Activated CD8-positive, alpha-beta T cell treated with anti-CD3 and anti-CD28 coated beads, Interleukin-2, amount 10 ng/mL, durations not matched to agents 7 days and 5 days (primary cell): ENCODE measurements around the gene PUM2. TPM values are rescaled to one million over a fixed set of nuclear protein-coding genes. Genes with fewer than 3 reads are reported as not detected.

Source experiments
- ATAC-seq: fragments of 150-1000 bp; cut with Tn5 transposase; one replicate; pipeline ENCODE4 v1.10.0; 2021; ENCODE audit warnings: moderate library complexity
- CTCF ChIA-PET: fragments of 350-600 bp; sonication (Branson Sonifier 250); formaldehyde crosslinking; loops from one replicate; lab custom pipeline; 2021; ENCODE audit warnings: antibody characterized with exemption; lab: Charles Lee
- POLR2A ChIA-PET: fragments of 350-600 bp; sonication (Branson Sonifier 250); formaldehyde crosslinking; loops from one replicate; lab custom pipeline; 2021; ENCODE audit warnings: antibody characterized with exemption; lab: Charles Lee
- DNase-seq: peaks from one replicate; pipeline ENCODE4 v3.0.0-alpha.2; 2020
- H3K27ac Mint-ChIP-seq: one replicate; pipeline ENCODE4 v1.8.0; 2021; ENCODE audit warnings: mild to moderate bottlenecking, mixed read lengths
- H3K27me3 Mint-ChIP-seq: one replicate; pipeline ENCODE4 v1.8.0; 2021; ENCODE audit warnings: low read depth, mixed read lengths
- H3K36me3 Mint-ChIP-seq: one replicate; pipeline ENCODE4 v1.8.0; 2021; ENCODE audit warnings: low read depth, mixed read lengths
- H3K4me1 Mint-ChIP-seq: one replicate; pipeline ENCODE4 v1.8.0; 2021; ENCODE audit warnings: low read depth, mixed read lengths
- H3K4me3 Mint-ChIP-seq: one replicate; pipeline ENCODE4 v1.8.0; 2021; ENCODE audit warnings: mild to moderate bottlenecking, mixed read lengths
- H3K9me3 Mint-ChIP-seq: one replicate; pipeline ENCODE4 v1.8.0; 2022; ENCODE audit warnings: mixed read lengths; ENCODE audit not compliant: insufficient read depth
- total RNA-seq, 2 experiments: library from RNA; stranded (reverse); gene quantifications; one replicate each; pipeline ENCODE4 v1.2.3, GENCODE V29; 2021

PUM2 gene
- total RNA-seq, 2 experiments from 2014 or later, result 123 to 129 TPM

DNA sequence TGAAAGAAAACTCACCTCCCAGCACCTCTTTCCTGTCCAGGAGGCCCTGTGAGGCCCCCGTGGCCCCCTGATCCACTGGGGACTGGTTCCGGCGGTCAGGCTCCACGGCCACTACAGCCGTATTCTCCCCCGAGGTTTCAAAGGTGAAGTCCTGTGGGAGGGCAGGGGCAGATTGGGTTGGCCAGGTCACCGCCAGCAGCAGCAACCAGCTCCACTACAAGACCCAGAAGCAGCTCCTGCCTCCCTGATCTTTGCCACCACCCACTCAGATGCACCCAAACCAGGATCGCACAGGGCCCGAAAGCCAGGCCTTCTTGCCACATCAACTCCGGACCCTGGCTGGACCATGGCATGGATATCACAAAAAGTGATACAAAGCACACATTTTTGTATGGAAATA, 147.6 kb downstream of the PUM2 start:
- no peak for DNase-seq
- H3K4me1 Mint-ChIP-seq, result peaks cover 4% of the 10 kb centered on the region
- H3K27me3 Mint-ChIP-seq, result no peaks in the 10 kb centered on the region
- POLR2A ChIA-PET, result no interaction called here
- CTCF ChIA-PET, result no interaction called here
- H3K27ac Mint-ChIP-seq, result no peak overlapping the region
- H3K4me3 Mint-ChIP-seq, result no peak overlapping the region
- no peak for ATAC-seq
- H3K9me3 Mint-ChIP-seq, result no peaks in the 10 kb centered on the region
- H3K36me3 Mint-ChIP-seq, result no peaks in the 10 kb centered on the region

DNA sequence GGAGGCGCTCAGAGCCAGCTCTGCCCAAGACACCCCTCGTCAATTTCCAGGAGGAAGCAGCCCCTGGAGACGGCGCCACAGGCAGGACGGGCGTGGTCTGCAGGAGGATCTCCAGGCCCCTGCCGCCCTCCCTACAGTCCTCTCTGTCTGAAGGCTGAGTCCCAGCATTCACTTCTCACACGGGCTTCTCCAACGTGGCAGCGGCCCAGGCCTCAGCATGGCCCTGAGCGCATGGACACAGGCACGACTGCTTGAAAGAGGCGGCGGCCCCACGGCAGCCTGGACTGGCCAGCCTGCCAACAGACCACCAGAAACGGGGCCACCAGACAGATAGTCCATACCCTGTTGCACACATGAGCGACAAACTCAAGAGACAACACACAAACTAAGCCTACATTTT, 149.0 kb downstream of the PUM2 start:
- no peaks in the 10 kb centered on the region for H3K36me3 Mint-ChIP-seq
- ChIA-PET CTCF (no interaction called here), POLR2A (no interaction called here)
- no peak overlapping the region for H3K4me3 Mint-ChIP-seq
- ATAC-seq (no peak), DNase-seq (no peak)
- no peak overlapping the region for H3K27ac Mint-ChIP-seq
- no peaks in the 10 kb centered on the region for H3K27me3 Mint-ChIP-seq
- no peaks in the 10 kb centered on the region for H3K4me1 Mint-ChIP-seq
- no peaks in the 10 kb centered on the region for H3K9me3 Mint-ChIP-seq

DNA sequence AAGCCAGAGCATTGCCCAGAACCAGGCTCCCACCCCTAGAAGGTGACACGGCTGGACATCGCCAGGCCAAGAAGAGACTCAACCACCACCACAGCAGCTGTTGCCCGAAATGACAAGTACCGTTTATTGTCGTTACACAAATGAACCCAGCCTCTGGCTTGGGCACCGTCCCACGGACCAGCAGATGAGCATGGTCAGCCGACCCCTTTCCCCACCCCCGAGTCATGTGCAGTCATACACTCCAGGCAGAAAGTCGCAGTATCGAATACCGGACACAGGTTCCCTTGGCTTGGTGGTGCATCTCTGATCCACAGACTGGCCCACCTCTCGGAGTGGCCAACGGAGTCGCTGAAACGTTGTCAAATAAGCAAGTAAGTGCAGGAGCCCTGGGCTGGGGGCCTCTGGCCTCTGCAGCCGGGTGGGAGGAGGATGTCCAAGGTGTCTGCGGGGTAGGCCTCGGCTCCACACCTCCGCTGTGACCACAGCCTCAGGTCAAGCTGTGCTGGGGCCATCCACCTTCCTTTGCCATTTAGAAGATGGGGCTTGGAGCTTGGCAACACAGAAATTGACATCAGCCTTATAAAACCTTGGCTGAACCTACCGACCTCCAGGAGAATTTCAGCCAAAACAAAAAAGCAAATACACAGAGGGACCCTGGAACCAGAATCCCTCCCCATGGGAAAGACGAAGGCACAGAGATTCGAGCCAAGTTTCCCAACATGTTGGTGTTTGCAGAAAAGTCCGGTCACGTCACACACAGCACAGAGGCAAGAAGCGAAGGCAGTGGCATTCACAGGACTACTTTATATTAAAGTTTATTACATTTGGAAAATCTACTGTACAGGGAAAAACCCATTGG, 149.7 kb downstream of the PUM2 start:
- DNase-seq (no peak), ATAC-seq (no peak)
- Mint-ChIP-seq H3K4me3 (no peak overlapping the region), H3K9me3 (no peaks in the 10 kb centered on the region), H3K4me1 (no peaks in the 10 kb centered on the region), H3K27me3 (no peaks in the 10 kb centered on the region), H3K27ac (no peak overlapping the region), H3K36me3 (no peaks in the 10 kb centered on the region)
- ChIA-PET POLR2A (no interaction called here), CTCF (no interaction called here)

DNA sequence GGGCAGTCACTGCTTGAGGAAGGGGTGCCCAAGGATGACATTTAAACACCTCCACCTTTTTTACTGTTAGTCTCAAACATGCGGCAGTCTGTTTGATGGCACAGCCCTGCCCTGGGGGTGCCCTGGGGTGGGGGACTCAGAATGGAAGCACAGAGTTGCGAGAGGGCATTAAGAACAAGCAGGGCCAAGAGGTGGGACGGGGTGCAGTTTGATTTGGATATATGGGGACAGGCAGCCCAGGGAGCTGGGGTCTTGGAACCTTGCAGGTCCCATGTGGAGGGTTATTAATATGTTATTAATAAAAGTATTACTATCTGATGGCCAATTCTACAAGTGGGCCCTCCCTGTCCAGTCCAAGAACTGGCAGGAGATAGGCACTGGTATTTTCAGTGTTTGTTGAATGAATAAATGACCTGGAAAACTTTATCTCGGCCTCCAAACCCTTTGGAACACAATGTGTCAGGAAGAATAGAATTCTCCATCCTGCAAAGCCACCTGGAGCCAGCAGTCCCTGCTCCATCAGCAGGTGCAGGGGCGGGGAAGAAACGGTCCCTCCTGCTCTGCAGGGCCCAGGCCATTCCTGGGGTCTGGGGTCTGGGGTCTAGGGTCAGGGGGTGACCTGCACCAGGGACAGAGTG, 150.9 kb downstream of the PUM2 start:
- DNase-seq (no peak), ATAC-seq (no peak)
- H3K27me3 Mint-ChIP-seq, result no peaks in the 10 kb centered on the region
- H3K4me3 Mint-ChIP-seq, result no peak overlapping the region
- H3K36me3 Mint-ChIP-seq, result no peaks in the 10 kb centered on the region
- H3K4me1 Mint-ChIP-seq, result no peaks in the 10 kb centered on the region
- H3K9me3 Mint-ChIP-seq, result no peaks in the 10 kb centered on the region
- H3K27ac Mint-ChIP-seq, result no peak overlapping the region
- CTCF ChIA-PET, result no interaction called here
- POLR2A ChIA-PET, result no interaction called here

DNA sequence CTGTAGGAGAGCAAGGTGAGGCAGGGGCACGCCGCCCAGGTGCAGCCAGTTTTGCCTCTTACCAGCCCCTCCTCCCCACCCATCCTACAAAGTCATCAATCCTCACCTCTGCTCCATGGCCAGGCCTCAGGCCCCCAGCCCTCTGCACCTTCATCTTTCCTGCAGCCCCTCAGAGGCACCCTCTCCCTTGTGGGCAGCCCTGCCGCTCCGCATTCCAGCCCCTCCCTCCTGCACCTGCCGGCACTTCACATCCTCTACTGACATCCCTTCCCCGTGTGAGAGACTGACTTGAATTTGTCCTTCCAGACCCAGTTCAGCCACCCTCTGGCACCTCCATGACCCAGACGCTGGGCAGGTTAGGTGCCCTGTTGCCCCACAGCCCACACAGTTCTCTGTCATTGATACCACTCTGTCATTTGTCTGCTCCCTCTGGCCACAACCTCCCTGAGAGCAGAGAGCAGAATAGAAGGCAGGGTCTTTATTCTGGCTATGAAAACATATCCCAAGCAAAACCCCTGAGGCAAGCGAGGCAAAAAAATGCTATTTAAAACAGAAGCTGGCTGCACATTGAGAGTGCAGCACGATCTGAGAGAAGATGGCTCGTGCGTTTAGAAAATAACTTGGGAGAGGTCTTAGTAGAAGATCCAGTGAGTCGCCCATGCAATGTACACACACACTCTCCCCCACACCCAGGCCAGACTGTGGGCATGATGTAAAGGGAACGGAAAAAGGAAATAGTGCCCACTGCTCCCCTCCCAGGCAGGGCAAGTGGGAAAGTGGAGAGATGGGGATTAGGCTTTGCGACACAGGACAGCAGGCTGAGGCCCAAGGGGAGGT, 151.6 kb downstream of the PUM2 start:
- no peak for DNase-seq
- ChIA-PET CTCF (no interaction called here), POLR2A (no interaction called here)
- no peaks in the 10 kb centered on the region for H3K9me3 Mint-ChIP-seq
- ATAC-seq, result no peak
- no peak overlapping the region for H3K4me3 Mint-ChIP-seq
- no peaks in the 10 kb centered on the region for H3K4me1 Mint-ChIP-seq
- no peak overlapping the region for H3K27ac Mint-ChIP-seq
- no peaks in the 10 kb centered on the region for H3K36me3 Mint-ChIP-seq
- no peaks in the 10 kb centered on the region for H3K27me3 Mint-ChIP-seq

Other genes with a start within 250 kb of the PUM2 start
- not detected for gene SDC1, start 125.7 kb downstream of the PUM2 start, total RNA-seq
- 1 to 10 TPM; 1.2 to 1.3 TPM for gene RHOB, start 96.2 kb upstream of the PUM2 start, total RNA-seq